NCI-H146 (cell line): ENCODE results near the gene SH3GLB1.

Experiments used
- DNase-seq: peaks from one replicate; lab custom pipeline; 2025; lab: John Stamatoyannopoulos, UW

Gene SH3GLB1

DNA sequence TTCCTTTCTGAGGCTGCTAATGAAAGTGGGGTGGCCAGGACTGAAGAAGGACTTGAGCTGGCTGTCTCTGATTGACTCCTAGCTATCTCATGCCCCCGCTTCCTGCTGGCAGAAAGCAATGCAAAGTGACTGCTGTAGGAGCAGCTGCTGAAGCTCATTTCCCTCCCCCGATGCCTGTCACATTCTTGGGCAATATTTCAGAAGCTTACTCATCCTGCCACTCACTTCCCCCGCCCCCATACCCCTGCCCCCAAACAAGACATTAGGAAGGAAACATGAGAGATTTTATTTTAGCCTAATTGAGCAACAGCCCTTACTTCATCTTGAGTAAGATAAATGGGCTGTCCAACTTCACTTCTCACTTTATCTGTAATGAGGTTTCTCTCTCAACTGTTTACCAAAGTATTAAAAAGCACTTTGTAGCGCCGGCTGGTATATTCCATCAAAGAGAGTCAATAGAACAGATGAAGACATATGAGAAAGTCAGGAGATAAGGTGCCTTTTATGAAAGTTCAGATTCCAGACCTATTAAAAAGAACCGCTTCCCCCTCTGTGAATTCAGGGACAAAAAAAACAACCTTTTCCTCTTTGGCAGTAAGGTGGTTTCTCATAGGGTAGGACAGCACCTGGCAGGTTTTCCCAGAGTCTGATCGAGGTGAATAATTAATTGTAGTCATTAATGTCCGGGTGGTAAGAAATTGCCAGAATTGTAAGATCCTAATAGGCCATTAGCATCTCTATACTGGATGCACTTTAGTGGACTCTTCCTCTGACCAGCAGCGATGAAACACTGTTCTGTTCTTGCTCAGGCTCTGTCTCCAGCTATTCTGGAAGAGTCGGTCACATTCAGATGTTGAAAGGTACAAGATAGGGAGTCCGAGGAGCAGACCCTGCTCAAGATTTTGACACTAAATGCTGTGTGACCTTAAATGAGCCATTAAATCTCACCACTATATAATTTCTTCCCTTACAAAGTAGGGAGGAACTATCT, 70.2 kb downstream of the SH3GLB1 start:
- DNase-seq, result peak; percentile 86

DNA sequence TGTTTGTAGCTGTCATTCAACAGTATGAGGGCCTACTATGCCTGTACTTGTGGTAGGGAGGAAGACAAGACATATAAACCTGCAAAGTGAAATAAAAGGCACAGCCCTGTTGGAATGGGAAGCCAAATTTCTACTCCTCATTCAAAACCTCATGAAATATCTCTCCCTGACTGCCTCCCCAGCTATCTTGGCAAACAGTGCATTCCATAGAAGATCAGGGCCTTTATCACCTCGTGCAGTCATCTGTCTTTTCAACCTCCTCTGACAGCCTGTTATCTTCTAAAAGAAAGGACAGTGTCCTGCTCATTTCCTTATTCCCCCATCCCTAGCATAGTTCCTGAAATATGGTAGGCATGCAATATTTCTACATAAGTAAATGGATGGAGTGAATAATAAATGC, 71.0 kb downstream of the SH3GLB1 start:
- DNase-seq, result no peak

DNA sequence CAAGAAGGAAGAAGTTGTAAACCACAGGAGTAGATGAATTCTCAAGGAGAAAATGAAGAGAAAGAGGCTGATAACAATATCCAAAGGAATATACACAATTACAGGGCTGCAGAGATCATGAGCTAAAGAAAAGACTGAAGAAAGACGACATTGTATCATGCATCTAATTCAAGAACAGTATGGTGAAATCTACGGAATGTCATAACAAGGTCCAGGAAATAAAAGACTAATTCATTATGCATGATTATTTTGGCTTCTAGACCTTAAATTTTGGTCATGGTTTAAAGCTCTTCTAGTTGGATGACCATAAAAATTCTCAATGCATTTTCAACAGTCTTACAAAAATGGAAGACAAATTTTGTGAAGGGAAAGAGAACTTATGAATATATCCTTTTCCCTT, 71.7 kb downstream of the SH3GLB1 start:
- no peak for DNase-seq

DNA sequence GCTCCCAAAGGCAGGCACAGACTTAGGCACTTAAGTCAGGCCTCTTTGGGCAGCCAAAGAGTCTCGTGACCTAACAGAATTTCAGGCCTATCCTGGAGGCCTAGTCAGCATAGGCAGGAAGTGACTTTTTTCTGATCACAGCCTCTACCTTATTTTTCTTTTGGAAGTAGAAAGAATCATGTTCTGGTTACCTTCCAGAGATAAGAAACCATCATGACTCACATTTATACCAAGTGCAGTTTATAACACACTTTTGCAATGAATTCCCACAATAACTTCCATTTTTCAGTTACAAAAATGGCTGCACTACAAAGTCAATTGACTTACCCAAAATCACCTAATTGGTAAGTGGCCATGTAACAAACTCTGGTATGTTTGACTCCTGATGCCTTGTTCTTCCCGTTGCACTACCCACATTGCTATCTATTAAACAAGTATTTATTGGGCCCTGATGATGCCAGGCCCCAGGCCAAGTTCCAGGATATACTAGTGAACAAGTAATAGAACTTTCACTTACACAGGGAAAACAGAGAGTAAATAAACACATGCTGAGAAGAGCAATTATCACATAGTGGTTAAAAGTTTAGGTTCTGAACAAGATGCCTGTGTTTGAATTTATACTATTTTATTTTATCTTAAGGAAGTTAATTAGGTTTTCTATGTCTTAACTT, 74.3 kb downstream of the SH3GLB1 start:
- DNase-seq, result no peak

DNA sequence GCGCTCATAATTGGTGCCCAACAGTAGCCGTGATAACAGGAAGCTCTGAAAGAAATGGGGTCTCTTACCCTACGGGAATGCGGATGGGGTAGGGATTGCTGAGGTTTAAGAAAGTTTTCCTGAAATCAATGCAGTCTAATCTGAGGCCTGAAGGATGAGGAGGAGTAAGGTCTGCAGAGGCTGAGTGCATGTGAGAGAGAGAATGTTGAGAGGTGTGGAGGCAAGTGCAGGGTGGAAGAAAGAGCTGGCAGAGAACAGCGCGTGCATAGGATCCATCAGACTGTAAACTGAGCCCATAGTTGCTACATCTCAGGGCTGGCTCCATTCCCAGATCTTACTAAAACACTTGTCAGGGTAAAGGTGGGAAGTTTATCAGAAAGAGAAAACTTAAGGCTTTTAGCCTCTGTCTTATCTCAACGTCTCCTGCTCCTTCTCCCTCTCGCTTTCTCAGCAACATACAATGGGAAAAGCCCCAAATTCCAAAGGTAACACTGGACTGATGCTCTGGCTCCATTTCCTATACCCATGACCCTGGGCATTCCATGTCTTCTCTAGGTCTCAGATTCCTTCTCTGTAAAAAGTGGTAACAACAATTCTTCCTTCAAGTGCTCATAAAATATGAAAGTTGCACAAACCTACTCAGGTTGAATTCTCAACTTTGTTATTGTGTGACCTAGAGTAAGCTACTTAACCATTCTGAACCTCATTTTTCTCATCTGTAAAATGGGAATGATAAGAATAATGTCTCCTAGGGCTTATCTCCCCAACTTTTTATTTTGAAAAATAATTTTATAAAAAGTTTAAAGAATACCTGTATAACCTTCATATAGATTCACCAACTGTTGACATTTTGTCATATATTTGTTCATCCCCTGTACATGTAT, 75.2 kb downstream of the SH3GLB1 start:
- no peak for DNase-seq

DNA sequence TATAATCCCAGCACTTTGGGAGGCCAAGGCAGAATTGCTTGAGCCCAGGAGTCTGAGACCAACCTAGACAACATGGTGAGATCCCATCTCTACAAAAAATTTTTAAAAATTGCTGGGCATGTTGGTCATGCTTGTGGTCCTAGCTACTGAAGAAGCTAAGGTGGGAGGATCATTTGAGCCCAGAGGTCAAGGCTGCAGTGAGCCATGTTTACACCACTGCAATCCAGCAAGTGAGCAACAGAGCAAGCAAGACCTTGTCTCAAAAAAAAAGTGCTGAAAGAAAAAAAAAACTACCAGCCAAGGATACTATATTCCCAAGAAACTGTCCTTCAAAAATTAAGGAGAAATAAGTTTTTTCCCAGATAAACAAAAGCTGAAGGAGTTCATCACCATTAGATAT, 78.1 kb downstream of the SH3GLB1 start:
- no peak for DNase-seq

DNA sequence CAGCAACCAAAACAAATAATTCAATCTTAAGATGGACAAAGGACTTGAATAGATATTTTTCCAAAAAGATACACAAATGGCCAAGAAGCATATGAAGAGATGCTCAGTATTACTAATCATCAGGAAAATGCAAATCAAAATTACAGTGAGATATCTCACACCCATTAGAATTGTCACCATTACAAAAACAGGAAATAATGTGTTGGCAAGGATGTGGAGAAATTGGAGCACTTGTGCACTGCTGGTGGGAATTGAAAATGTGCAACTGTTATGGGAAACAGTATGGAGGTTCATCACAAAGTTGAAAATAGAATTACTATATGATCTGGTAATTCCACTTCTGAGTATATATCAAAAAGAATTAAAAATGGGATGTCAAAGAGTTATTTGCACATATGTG, 83.2 kb downstream of the SH3GLB1 start:
- no peak for DNase-seq

DNA sequence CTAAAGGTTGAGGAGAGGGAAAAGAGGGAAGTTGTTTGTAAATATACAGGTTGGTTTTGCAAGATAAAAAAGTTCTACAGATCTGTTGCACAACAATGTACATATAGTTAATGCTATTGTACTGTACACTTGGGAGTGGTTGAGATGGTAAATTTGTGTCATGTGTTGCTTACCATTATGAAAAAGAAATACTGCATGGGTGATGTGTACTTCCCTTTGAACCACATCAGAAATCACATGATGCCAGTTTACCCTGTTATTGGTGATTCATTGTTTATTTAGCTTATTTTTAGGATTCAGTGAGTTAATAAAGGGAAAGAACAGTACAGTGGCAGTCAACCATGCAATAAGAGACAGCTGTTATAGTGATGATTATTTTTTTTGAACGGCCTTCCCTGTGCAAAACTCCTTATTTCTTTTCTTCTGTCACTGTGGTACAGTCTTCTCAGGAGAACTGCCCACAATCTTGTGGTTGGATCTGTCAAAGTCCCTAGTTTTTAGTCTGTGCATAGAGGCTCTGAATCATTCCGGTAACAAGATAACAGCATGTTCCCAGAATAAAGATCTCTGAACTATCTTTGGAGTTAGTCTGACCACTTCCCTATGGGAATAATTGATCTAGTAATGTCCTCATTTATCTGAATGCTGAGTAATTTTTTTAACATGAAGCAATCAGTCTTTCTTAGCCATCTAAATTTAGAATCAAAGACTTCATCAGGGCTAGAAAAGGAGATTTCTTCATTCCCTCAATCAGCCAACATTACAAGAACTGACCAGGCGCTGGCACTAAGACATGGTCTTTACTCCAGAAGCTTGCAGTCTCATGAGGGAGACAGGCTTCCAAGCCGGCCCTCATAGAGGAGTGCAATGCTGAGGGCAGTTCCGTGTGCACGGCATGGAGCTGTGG, 84.2 kb downstream of the SH3GLB1 start:
- no peak for DNase-seq

DNA sequence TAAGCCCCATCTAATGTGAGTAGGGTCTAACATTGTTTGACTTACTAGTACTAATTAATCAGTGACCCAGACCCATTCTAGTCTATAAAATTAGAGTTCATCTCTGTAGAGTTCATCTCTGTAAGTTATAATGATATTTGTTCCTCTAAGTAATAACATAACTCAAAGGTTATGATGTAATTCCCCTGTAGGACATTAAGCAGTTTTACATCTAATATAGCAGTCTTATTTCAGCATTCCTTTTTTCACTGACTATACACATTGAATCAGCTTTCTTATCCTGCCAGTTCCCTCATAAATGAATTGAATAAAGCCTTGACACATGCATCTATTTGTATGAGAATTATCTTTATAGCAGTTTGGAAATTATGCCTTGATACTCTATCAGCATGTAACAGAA, 90.9 kb downstream of the SH3GLB1 start:
- no peak for DNase-seq
